Measurements from ENCODE around the gene ENPP3.

ENPP3 gene

GRCh38 chr6:131773284-131773950 lies 136.3 kb downstream of the ENPP3 start:
- no peak for TF ChIP-seq POLR2AphosphoS5 (IDR thresholded peaks at IDR 0.05; ENCODE audit: low read depth, low read length)
- no peak for TF ChIP-seq TAF1 (IDR thresholded peaks at IDR 0.05; ENCODE audit: borderline replicate concordance, insufficient read depth, low read length)
- TF ChIP-seq SIN3A (IDR thresholded peaks at IDR 0.05; ENCODE audit: borderline replicate concordance, insufficient read depth, low read length): no peak
- no peak for TF ChIP-seq REST (IDR thresholded peaks at IDR 0.05; ENCODE audit: insufficient read depth in 1 of 2, low read depth in 2 of 2, low read length in 2 of 2)
- TF ChIP-seq FOXP2 (optimal IDR thresholded peaks at IDR 0.05; ENCODE audit: borderline replicate concordance, extremely low read depth, extremely low read length, insufficient read depth): no peak

DNA sequence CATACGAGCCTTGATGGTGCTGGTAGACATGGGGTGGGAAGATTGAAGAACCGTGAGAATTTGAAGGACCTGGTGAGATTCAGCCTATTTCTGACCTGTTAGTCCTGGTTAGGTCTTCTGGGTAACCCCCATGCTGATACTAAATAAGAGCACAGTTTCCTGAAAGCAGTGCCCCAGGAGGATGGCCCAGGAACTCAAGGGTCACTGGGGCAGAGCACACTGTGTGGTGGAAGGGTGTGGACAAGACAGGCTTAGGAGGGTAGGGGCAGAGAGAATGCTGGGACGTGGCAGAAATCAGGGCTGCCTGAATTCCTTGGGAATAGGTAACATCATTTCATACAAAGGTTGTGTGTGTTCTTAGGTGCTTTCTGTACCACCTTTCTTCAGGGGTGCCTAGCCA lies 138.8 kb downstream of the ENPP3 start:
- no peak for TF ChIP-seq POLR2AphosphoS5 (IDR thresholded peaks at IDR 0.05; ENCODE audit: low read depth, low read length)
- no peak for TF ChIP-seq REST (IDR thresholded peaks at IDR 0.05; ENCODE audit: insufficient read depth in 1 of 2, low read depth in 2 of 2, low read length in 2 of 2)

GRCh38 chr6:131776985-131777384 lies 139.9 kb downstream of the ENPP3 start:
- no peak for TF ChIP-seq TAF1 (IDR thresholded peaks at IDR 0.05; ENCODE audit: borderline replicate concordance, insufficient read depth, low read length)
- no peak for TF ChIP-seq REST (IDR thresholded peaks at IDR 0.05; ENCODE audit: insufficient read depth in 1 of 2, low read depth in 2 of 2, low read length in 2 of 2)
- no peak for TF ChIP-seq SIN3A (IDR thresholded peaks at IDR 0.05; ENCODE audit: borderline replicate concordance, insufficient read depth, low read length)
- TF ChIP-seq FOXP2 (optimal IDR thresholded peaks at IDR 0.05; ENCODE audit: borderline replicate concordance, extremely low read depth, extremely low read length, insufficient read depth): no peak
- TF ChIP-seq POLR2AphosphoS5 (IDR thresholded peaks at IDR 0.05; ENCODE audit: low read depth, low read length): no peak

- no peak for TF ChIP-seq FOXP2 (optimal IDR thresholded peaks at IDR 0.05; ENCODE audit: borderline replicate concordance, extremely low read depth, extremely low read length, insufficient read depth)
- TF ChIP-seq POLR2AphosphoS5 (IDR thresholded peaks at IDR 0.05; ENCODE audit: low read depth, low read length): no peak
- no peak for TF ChIP-seq REST (IDR thresholded peaks at IDR 0.05; ENCODE audit: insufficient read depth in 1 of 2, low read depth in 2 of 2, low read length in 2 of 2)
- TF ChIP-seq SIN3A (IDR thresholded peaks at IDR 0.05; ENCODE audit: borderline replicate concordance, insufficient read depth, low read length): no peak
- TF ChIP-seq TAF1 (IDR thresholded peaks at IDR 0.05; ENCODE audit: borderline replicate concordance, insufficient read depth, low read length): no peak
Measured at GRCh38 chr6:131778169-131778568, 141.1 kb downstream of the ENPP3 start.

DNA sequence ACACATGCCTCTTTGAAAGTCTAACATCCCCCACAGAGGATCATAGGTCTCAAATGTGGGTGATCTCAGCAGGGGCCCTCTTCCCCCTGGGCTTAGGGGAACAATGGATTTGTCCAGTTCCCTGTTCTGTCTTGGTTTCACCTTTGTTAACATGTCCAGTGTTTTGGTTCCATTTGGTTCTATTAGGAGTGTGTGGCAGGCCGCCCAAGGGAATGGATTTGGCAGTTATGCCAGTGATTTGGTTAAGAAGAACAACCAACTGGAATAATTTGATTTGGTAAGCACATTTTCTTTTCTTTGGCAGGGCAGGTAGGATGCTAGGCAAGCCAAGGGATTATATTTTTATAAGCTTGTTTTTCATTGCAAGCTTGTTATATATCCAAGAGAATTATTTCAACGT lies 142.2 kb downstream of the ENPP3 start:
- TF ChIP-seq FOXP2 (optimal IDR thresholded peaks at IDR 0.05; ENCODE audit: borderline replicate concordance, extremely low read depth, extremely low read length, insufficient read depth) (no peak), REST (IDR thresholded peaks at IDR 0.05; ENCODE audit: insufficient read depth in 1 of 2, low read depth in 2 of 2, low read length in 2 of 2) (no peak)
